PC-9 (cell line): ENCODE data around the gene CALML6.

Experiments
- EZH2 ChIP-seq: fragments of 200-600 bp; sonication (generic); IDR thresholded peaks from 2 replicates; pipeline ENCODE4 v1.8.0; 2017; ENCODE audit warnings: antibody characterized with exemption, low read depth
- TF ChIP-seq, protein P1 (sequence below): fragments of 200-600 bp; sonication (generic); conservative IDR thresholded peaks from 2 replicates; pipeline ENCODE4 v1.6.1; 2017; ENCODE audit warnings: mixed run types, antibody characterized with exemption, mild to moderate bottlenecking, moderate library complexity

DNA sequence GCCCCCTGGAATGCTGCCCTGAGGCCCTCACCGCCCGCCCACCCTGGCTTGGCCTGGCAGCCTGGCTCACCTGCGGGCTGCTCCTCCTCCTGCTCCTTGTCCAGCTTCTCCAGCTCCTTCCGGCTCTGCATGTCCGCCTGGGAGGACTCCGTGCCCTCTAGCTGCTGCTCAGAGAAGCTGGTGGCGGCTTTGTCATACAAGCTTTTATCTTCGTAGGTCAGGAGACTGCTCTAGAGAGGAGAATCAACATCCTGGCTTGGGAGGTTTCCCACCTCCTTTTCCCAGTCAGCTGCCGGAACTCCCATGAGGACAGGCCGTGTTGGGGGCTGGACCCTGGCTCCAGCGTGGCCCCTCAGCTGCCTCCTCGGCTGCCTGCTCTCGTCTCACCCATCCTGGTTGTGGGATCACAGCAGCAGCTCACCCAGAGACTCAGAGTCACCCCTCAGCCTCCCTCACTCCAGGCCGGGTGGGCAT, 40.6 kb downstream of the CALML6 start:
- TF ChIP-seq, protein P1, sequence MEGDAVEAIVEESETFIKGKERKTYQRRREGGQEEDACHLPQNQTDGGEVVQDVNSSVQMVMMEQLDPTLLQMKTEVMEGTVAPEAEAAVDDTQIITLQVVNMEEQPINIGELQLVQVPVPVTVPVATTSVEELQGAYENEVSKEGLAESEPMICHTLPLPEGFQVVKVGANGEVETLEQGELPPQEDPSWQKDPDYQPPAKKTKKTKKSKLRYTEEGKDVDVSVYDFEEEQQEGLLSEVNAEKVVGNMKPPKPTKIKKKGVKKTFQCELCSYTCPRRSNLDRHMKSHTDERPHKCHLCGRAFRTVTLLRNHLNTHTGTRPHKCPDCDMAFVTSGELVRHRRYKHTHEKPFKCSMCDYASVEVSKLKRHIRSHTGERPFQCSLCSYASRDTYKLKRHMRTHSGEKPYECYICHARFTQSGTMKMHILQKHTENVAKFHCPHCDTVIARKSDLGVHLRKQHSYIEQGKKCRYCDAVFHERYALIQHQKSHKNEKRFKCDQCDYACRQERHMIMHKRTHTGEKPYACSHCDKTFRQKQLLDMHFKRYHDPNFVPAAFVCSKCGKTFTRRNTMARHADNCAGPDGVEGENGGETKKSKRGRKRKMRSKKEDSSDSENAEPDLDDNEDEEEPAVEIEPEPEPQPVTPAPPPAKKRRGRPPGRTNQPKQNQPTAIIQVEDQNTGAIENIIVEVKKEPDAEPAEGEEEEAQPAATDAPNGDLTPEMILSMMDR, result no peak
- no peak for TF ChIP-seq EZH2
